Neutrophil (primary cell): ENCODE data around the gene ZNF791.

Experiments used
- H3K27ac ChIP-seq: fragments of 200-600 bp; sonication (generic); 2 replicates; pipeline ENCODE4 v1.5.1; 2016; ENCODE audit warnings: mild to moderate bottlenecking, moderate library complexity
- H3K27me3 ChIP-seq: fragments of 200-600 bp; sonication (generic); 2 replicates; pipeline ENCODE4 v1.6.0; 2016; ENCODE audit warnings: mild to moderate bottlenecking
- H3K36me3 ChIP-seq: fragments of 200-600 bp; sonication (generic); 2 replicates; pipeline ENCODE4 v1.5.1; 2017
- H3K4me1 ChIP-seq, 2 experiments: fragments of 200-600 bp in 1 of 2; sonication (generic) in 1 of 2; 1 replicate in 1 of 2; 2 replicates in 1 of 2; pipeline versions ENCODE4 v1.5.1 to v1.6.1; 2013 to 2016; ENCODE audit warnings: low read depth in 1 of 2, low read length in 1 of 2, mild to moderate bottlenecking in 1 of 2, moderate library complexity in 1 of 2; ENCODE audit not compliant: control insufficient read depth in 1 of 2, insufficient read depth in 1 of 2
- H3K4me3 ChIP-seq, 2 experiments: fragments of 200-600 bp in 1 of 2; sonication (generic) in 1 of 2; 1 replicate in 1 of 2; 2 replicates in 1 of 2; pipeline ENCODE4 v1.5.1; 2013 to 2016; ENCODE audit warnings: low read depth in 1 of 2, low read length in 1 of 2, mild to moderate bottlenecking in 1 of 2, moderate library complexity in 1 of 2
- H3K9me3 ChIP-seq: fragments of 200-600 bp; sonication (generic); 2 replicates; pipeline ENCODE4 v1.5.1; 2016
- CTCF ChIP-seq: fragments of 200-600 bp; sonication (generic); IDR thresholded peaks from 2 replicates; pipeline ENCODE4 v1.5.1; 2016; ENCODE audit warnings: antibody characterized with exemption

ZNF791 gene

GRCh38 chr19:12668932-12669269 lies 58.2 kb downstream of the ZNF791 start:
- Histone ChIP-seq H3K4me3 (peak overlapping the region; percentile 85 to 95), H3K36me3 (peaks cover 30% of the 10 kb centered on the region), H3K27ac (peak overlapping the region; percentile 97), H3K4me1 (peaks cover 55 to 60% of the 10 kb centered on the region in 2 experiments), H3K27me3 (no peaks in the 10 kb centered on the region), H3K9me3 (no peaks in the 10 kb centered on the region)
- no peak for TF ChIP-seq CTCF

GRCh38 chr19:12669270-12670158 lies 58.8 kb downstream of the ZNF791 start:
- Histone ChIP-seq H3K36me3 (peaks cover 30% of the 10 kb centered on the region), H3K4me3 (peak overlapping the region; percentile 85 to 95), H3K4me1 (peaks cover 50 to 54% of the 10 kb centered on the region in 2 experiments), H3K9me3 (no peaks in the 10 kb centered on the region), H3K27ac (peak overlapping the region; percentile 97), H3K27me3 (no peaks in the 10 kb centered on the region)
- TF ChIP-seq CTCF = peak; percentile 12

- peak overlapping the region; percentile 97 for H3K27ac ChIP-seq
- H3K9me3 ChIP-seq = no peaks in the 10 kb centered on the region
- H3K4me3 ChIP-seq = peak overlapping the region; percentile 85 to 95
- H3K27me3 ChIP-seq = no peaks in the 10 kb centered on the region
- H3K36me3 ChIP-seq = peaks cover 31% of the 10 kb centered on the region
- H3K4me1 ChIP-seq = peaks cover 42 to 45% of the 10 kb centered on the region in 2 experiments
- TF ChIP-seq CTCF = no peak
Observed at GRCh38 chr19:12670159-12670928, 59.6 kb downstream of the ZNF791 start.

- Histone ChIP-seq H3K27ac (no peak overlapping the region), H3K27me3 (no peaks in the 10 kb centered on the region), H3K4me3 (no peak overlapping the region), H3K9me3 (no peaks in the 10 kb centered on the region), H3K4me1 (peaks cover 23 to 26% of the 10 kb centered on the region in 2 experiments), H3K36me3 (peaks cover 54% of the 10 kb centered on the region)
- TF ChIP-seq CTCF = no peak
Observed at GRCh38 chr19:12672744-12673143, 62.0 kb downstream of the ZNF791 start.

- Histone ChIP-seq H3K4me3 (no peak overlapping the region), H3K4me1 (peaks cover 4 to 9% of the 10 kb centered on the region in 2 experiments), H3K36me3 (peaks cover 69% of the 10 kb centered on the region), H3K27ac (no peak overlapping the region), H3K9me3 (no peaks in the 10 kb centered on the region), H3K27me3 (no peaks in the 10 kb centered on the region)
- no peak for TF ChIP-seq CTCF
Observed at GRCh38 chr19:12675399-12675798, 64.7 kb downstream of the ZNF791 start.
